AG10803 (cell line): Measurements from ENCODE around the gene CDH8.

Experiments
- DNase-seq: peaks from one replicate; pipeline ENCODE4 v3.0.0; 2010; ENCODE audit warnings: low read depth
- H3K4me3 ChIP-seq: 2 replicates; pipeline ENCODE4 v1.5.1; 2011; ENCODE audit warnings: mild to moderate bottlenecking, low read length, control low read depth
- TF ChIP-seq, protein P1 (sequence below): conservative IDR thresholded peaks from 2 replicates; pipeline ENCODE4 v1.5.1; 2011; ENCODE audit warnings: mild to moderate bottlenecking, low read length, control low read depth, inconsistent platforms

Gene CDH8

DNA sequence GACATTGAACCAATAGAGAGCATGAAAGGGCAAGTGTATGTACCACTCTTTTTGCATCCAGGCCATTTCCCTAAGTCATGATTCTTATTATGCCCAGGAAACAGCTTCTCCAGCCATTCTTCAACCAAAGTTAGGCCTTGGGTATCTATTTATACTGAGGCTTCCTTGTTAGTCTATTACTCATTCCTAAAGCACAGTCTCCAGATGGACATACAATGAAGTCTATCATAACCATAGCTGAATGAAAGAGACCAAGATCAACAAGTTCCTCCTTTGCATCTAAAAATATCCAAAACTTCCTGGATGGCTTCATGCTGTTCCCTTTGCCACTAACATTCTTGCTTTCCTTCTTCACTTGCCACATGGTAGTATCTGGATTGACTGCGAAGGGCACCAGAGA, 265.9 kb downstream of the CDH8 start:
- TF ChIP-seq, protein P1, sequence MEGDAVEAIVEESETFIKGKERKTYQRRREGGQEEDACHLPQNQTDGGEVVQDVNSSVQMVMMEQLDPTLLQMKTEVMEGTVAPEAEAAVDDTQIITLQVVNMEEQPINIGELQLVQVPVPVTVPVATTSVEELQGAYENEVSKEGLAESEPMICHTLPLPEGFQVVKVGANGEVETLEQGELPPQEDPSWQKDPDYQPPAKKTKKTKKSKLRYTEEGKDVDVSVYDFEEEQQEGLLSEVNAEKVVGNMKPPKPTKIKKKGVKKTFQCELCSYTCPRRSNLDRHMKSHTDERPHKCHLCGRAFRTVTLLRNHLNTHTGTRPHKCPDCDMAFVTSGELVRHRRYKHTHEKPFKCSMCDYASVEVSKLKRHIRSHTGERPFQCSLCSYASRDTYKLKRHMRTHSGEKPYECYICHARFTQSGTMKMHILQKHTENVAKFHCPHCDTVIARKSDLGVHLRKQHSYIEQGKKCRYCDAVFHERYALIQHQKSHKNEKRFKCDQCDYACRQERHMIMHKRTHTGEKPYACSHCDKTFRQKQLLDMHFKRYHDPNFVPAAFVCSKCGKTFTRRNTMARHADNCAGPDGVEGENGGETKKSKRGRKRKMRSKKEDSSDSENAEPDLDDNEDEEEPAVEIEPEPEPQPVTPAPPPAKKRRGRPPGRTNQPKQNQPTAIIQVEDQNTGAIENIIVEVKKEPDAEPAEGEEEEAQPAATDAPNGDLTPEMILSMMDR: no peak
- H3K4me3 ChIP-seq: no peak overlapping the region
- no peak for DNase-seq

DNA sequence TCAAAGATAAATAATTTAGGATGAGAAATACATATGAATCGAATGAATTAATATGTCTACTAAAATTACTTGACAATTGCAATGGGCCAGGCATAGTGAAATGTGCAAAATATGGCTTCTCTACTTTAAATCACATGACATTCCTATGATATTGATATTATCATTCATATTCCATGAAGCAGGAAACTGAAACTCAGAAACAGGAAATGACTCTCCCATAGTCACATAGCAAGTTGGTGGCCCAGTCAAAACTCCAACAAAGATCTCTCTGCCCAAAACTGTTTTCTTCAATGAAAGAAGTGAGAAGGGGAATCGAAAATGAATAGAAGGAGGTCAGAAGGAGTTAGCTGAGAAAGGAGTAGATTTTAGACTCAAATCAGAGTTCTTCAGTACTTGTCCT, 272.2 kb downstream of the CDH8 start:
- TF ChIP-seq, protein P1: no peak
- no peak overlapping the region for H3K4me3 ChIP-seq
- DNase-seq: no peak

DNA sequence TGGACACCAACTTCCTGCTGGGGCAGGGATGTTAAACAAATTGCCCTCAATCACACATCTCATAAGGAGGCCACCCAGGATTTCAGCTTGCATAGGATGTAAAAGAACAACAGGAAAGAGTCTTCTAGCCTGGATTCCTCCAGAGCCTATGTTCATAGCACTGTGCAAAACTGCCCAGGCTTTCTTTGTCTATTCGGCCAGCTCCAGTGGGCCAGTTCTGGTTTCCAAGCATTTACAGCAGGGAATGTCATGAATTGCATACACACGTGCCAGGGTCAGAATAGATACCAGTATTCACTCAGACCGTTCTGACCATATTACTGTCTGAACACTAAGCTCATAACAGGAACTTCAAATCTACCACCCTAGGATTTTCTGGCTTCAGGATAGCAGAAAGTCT, 273.2 kb downstream of the CDH8 start:
- no peak for DNase-seq
- TF ChIP-seq, protein P1: no peak
- no peak overlapping the region for H3K4me3 ChIP-seq

DNA sequence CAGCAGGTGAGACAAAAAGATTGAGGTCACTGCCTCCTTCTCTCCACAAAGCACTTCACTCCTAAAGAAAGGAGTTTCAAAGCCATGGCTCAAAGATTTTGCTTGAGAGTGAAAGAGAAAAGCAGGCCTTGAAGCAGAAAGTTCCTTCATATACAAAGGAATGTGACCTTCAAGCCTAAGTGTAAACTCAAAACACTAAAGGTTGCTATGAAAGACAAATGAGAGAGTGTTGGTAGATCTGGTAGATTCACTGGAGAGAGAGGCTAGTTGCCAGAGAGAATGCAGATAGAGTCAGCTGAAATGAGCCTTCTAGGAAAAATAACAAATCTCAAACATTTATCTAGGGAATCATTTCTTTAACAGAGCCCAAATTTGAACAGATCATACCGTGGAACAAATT, 305.2 kb downstream of the CDH8 start:
- no peak overlapping the region for H3K4me3 ChIP-seq
- TF ChIP-seq, protein P1: no peak
- DNase-seq: no peak

DNA sequence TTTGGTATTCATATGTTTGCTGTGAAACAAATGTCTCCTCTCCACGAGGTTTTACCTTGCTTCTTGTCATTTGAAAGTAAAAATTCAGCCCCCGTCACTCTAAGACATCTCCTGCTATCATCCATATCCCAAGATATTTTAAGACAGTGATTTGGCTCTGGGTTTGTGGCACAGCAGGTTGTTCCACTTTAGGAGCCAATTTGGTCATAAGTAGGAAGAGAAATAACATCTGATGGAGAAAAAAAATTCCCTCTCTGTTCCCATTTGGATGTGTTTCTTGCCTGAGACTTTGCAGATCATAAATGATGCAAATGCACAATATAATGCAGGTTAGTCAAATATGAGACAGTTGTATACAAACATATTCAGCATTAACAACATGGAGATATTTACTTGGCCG, 309.5 kb downstream of the CDH8 start:
- no peak overlapping the region for H3K4me3 ChIP-seq
- TF ChIP-seq, protein P1: no peak
- no peak for DNase-seq

DNA sequence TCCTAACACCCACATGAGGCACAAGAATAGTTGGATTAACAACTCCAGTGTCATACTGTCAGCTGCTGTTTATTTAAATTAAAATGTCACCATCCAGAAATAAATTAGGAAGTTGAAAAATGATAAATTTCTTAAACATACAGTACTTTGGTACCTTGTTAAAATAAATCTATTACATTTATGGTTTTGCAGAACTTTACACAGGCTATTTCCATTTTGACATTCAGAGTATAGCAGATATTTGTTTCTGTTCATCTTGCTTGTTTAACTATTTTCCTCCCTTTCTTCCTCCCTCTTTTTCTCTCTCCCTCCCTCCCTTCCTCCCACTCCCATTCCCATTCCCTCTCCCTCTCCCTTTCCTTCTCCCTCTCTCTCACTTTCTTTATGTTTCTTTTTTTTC, 310.1 kb downstream of the CDH8 start:
- no peak for DNase-seq

DNA sequence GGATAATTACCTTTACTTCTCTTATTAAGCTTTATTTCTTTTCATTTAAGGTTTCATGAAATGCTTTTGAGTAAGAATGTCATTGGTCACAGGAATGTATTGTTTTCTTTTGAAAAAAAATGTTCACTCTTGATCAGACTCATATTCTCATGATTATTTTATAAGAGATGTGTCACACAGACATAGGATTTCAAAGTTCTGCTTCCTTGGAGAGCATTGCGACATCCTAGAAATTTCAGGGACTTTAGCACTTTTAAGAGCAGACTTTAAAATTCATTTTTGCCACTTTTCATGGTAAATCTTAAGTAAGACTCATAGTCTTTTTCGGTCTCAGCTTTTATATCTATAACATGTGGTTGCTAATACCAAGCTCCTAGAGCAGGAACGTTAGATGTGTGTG, 314.7 kb downstream of the CDH8 start:
- DNase-seq: no peak
- TF ChIP-seq, protein P1: no peak
- H3K4me3 ChIP-seq: no peak overlapping the region

More for the DNA sequence above, 310.1 kb downstream of the CDH8 start:
- H3K4me3 ChIP-seq: no peak overlapping the region
- TF ChIP-seq, protein P1: no peak
